IMR-90 (cell line): ENCODE measurements around the gene ZBTB45.

Experiments
- BHLHE40 ChIP-seq: fragments of 150-350 bp; IDR thresholded peaks from 2 replicates; pipeline ENCODE4 v1.6.1; 2016; ENCODE audit warnings: mild to moderate bottlenecking, low read depth, low read length
- CEBPB ChIP-seq: IDR thresholded peaks from 2 replicates; pipeline ENCODE4 v1.6.1; 2012; ENCODE audit warnings: low read depth, low read length, improper control_type of control experiment
- CHD1 ChIP-seq: IDR thresholded peaks from 2 replicates; pipeline ENCODE4 v1.6.1; 2012; ENCODE audit warnings: low read depth, low read length, improper control_type of control experiment
- FOS ChIP-seq: fragments of 150-350 bp; IDR thresholded peaks from 2 replicates; pipeline ENCODE4 v1.6.1; 2016; ENCODE audit warnings: low read depth, low read length
- MAFK ChIP-seq: IDR thresholded peaks from 2 replicates; pipeline ENCODE4 v1.6.1; 2012; ENCODE audit warnings: low read depth, low read length, improper control_type of control experiment
- MAZ ChIP-seq: IDR thresholded peaks from 2 replicates; pipeline ENCODE4 v1.6.1; 2012; ENCODE audit warnings: low read depth, mild to moderate bottlenecking, low read length, improper control_type of control experiment, moderate library complexity, borderline replicate concordance
- MXI1 ChIP-seq: IDR thresholded peaks from 2 replicates; pipeline ENCODE4 v1.6.1; 2012; ENCODE audit warnings: low read depth, mild to moderate bottlenecking, low read length, moderate library complexity, borderline replicate concordance
- POLR2A ChIP-seq: IDR thresholded peaks from 2 replicates; pipeline ENCODE4 v1.6.1; 2012; ENCODE audit warnings: mild to moderate bottlenecking, low read depth, low read length
- RAD21 ChIP-seq: IDR thresholded peaks from 2 replicates; pipeline ENCODE4 v1.6.1; 2012; ENCODE audit warnings: low read length, improper control_type of control experiment
- RCOR1 ChIP-seq: IDR thresholded peaks from 2 replicates; pipeline ENCODE4 v1.6.1; 2012; ENCODE audit warnings: mild to moderate bottlenecking, low read length, improper control_type of control experiment; ENCODE audit not compliant: insufficient replicate concordance
- TF ChIP-seq, protein P1 (sequence below): fragments of 150-350 bp; IDR thresholded peaks from 2 replicates; pipeline ENCODE4 v1.6.1; 2016; ENCODE audit warnings: low read depth, mild to moderate bottlenecking, low read length, moderate library complexity, borderline replicate concordance
- TF ChIP-seq, protein P2 (sequence below): conservative IDR thresholded peaks from 2 replicates; pipeline ENCODE4 v1.5.1; 2012; ENCODE audit warnings: mild to moderate bottlenecking, low read depth, low read length, improper control_type of control experiment

DNA sequence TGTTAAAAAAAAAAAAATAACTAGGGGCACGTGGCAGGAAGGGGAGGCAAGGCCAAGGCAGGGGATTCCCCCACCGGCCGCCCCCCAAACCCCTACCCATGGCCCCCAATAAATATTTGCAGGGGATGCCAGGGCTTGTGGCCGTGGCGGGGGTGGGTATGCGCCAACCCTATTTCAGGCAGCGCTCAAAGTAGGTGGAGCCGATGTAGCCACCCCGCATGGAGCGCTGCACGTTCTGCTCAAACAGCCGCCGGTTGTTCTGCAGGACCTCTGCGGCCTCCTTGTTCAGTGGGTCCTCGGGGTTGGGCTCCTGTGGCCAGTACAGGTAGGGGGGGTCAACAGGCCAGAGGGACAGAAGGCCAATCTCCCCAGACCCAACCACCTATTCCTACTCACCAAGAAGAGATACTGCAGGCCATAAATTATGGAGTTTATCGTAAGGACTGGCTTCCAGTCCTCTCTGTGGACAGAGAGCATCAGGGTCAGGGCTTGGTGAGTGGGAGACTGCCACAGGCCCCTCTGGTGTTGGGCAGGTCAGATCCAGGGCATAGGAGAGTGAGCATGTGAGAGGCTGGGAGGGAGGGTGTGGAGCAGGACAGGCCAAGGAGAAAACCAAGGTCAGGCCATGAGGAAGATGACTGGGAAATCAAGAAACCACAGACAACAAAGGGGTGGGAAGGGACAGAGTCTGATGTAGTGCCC lies 36.5 kb upstream of the ZBTB45 start:
- TF ChIP-seq, protein P1, sequence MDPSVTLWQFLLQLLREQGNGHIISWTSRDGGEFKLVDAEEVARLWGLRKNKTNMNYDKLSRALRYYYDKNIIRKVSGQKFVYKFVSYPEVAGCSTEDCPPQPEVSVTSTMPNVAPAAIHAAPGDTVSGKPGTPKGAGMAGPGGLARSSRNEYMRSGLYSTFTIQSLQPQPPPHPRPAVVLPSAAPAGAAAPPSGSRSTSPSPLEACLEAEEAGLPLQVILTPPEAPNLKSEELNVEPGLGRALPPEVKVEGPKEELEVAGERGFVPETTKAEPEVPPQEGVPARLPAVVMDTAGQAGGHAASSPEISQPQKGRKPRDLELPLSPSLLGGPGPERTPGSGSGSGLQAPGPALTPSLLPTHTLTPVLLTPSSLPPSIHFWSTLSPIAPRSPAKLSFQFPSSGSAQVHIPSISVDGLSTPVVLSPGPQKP, result no peak
- TF ChIP-seq POLR2A (no peak), RCOR1 (no peak), FOS (no peak), RAD21 (no peak), MXI1 (no peak), CEBPB (no peak), MAFK (no peak), BHLHE40 (no peak), CHD1 (no peak), MAZ (no peak)
- TF ChIP-seq, protein P2, sequence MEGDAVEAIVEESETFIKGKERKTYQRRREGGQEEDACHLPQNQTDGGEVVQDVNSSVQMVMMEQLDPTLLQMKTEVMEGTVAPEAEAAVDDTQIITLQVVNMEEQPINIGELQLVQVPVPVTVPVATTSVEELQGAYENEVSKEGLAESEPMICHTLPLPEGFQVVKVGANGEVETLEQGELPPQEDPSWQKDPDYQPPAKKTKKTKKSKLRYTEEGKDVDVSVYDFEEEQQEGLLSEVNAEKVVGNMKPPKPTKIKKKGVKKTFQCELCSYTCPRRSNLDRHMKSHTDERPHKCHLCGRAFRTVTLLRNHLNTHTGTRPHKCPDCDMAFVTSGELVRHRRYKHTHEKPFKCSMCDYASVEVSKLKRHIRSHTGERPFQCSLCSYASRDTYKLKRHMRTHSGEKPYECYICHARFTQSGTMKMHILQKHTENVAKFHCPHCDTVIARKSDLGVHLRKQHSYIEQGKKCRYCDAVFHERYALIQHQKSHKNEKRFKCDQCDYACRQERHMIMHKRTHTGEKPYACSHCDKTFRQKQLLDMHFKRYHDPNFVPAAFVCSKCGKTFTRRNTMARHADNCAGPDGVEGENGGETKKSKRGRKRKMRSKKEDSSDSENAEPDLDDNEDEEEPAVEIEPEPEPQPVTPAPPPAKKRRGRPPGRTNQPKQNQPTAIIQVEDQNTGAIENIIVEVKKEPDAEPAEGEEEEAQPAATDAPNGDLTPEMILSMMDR, result no peak
